GM18951 (cell line): ENCODE results near the gene VENTX.
"Not testable (repeated sequence)": the region's sequence is repeated elsewhere in the genome, so short reads cannot be mapped to it uniquely, and the experiment has no call there.

Experiments used
- POLR2A ChIP-seq: IDR thresholded peaks from 4 replicates; pipeline ENCODE4 v1.6.1; 2011; ENCODE audit warnings: mild to moderate bottlenecking; ENCODE audit not compliant: insufficient read length, insufficient read depth; ENCODE audit errors: extremely low read depth
- in situ Hi-C: fragments of 300-500 bp; cut with MboI; formaldehyde crosslinking; loops from one replicate; pipeline ENCODE4 v1.12.0; 2022; ENCODE audit warnings: low sequenced_read_pairs, mixed read lengths, inconsistent platforms; ENCODE audit not compliant: unreplicated experiment

Gene VENTX

DNA sequence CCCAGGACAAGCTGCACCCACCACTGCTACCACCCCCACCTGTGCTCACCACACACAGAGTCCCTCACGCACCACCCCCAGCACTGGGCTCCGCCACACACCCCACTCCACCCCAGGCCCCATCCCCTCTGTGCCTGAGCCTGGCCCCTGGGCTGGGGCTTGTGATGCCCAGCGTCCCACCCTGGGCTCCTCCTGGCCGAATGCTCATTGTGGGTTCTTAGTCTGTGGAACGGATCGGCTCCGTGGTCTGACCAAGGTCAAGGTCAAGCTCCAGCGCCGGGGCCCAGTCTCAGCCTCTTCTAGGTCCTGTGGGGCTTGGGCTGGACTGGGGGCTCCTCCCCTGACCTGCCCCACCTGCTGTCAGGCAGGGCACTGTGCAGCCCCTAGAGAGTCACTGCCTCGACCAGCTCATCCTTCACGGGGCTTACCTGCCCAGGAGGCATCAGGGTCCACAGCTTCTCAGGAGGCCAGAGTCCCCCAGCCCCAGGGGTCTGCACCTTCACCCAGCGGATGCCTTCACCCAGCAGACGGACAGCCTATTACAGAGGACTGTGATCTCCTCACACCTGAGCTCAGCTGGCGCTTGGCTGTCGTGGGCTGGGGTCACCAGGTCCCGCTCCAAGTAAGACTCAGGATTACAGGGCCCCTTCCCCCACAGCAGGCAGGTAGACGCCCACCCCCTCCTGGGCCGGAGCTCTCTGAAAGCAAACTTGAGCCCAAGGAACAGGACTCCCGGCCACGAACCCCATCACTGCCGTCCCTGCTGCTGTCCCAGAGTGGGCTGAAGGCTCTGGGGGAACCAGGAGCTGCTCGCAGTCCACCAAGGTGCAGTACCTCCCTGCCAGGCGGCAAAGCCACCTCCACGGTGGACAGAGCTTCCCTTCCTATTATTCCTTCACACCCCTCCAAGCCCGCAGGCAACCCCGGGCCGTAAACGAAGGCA is 22.9 kb upstream of the VENTX start:
- no peak for TF ChIP-seq POLR2A
- in situ Hi-C loops, result no loop called here

DNA sequence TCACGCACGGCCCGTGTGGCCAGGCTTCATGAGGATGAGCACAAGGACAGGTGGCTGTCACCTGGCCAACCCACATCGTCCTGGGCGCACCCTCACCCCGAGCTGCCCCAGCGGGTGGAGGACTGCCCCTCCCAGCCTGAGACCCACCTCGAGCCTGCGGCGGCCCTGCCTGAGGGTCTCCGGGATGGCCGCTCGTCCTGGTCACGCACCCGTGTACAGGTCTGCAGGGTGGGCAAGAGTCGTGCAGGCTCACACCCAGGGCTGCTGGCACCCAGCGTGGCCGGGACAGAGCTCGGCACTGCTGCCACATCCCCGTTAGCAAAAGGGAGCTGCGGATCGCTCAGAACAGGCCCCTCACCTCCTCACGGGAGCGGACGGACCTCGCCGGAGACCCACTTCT is 22.1 kb upstream of the VENTX start:
- in situ Hi-C loops, result no loop called here
- no peak for TF ChIP-seq POLR2A

GRCh38 chr10:133216776-133217175 is 20.9 kb upstream of the VENTX start:
- TF ChIP-seq POLR2A, result no peak
- in situ Hi-C loops, result no loop called here

GRCh38 chr10:133217800-133218589 is 19.7 kb upstream of the VENTX start:
- in situ Hi-C loops, result no loop called here
- TF ChIP-seq POLR2A, result no peak

DNA sequence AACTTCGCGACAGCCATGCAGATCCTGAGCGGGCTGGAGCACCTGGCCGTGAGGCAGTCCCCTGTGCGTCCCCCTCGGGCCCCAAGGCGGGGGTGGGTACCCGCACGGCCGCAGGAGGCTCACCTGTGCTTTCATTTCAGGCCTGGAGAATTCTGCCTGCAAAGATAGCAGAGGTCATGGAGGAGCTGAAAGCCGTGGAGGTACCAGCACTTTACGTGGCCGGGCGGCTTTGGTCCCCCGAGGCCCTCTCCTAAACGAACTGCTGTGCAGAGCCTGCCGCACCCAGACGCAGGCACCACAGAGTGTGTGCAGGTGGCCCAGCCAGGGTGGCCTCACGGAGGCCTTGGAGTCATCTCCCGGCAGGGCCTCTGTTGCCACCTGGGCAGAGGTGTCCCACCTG is 18.8 kb upstream of the VENTX start:
- no peak for TF ChIP-seq POLR2A
- in situ Hi-C loops, result no loop called here

- TF ChIP-seq POLR2A, result no peak
- in situ Hi-C loops, result no loop called here
Measured at GRCh38 chr10:133219782-133220181, 17.9 kb upstream of the VENTX start.

DNA sequence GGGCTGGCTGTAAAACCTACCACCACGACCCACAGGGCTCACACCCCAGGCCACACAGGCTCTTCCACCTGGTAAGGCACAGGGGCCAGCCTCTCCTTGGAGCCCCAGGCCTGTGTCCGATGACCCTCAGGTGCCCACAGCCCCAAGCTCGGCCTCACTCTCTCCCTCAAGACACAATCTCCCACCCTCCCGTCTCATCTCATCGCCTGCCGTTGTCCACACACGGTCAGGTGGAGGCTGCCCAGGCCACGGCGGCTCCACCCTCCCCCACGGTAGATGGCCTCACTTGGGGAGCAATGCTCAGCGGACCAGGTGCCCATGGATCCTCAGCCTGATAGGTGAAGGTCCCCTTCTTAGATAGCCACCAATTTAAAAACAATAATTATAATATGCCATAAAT is 16.3 kb upstream of the VENTX start:
- TF ChIP-seq POLR2A, result no peak
- in situ Hi-C loops, result no loop called here

GRCh38 chr10:133221756-133222155 is 15.9 kb upstream of the VENTX start:
- in situ Hi-C loops, result not testable (repeated sequence)

GRCh38 chr10:133224076-133224475 is 13.6 kb upstream of the VENTX start:
- in situ Hi-C loops, result no loop called here
- no peak for TF ChIP-seq POLR2A

DNA sequence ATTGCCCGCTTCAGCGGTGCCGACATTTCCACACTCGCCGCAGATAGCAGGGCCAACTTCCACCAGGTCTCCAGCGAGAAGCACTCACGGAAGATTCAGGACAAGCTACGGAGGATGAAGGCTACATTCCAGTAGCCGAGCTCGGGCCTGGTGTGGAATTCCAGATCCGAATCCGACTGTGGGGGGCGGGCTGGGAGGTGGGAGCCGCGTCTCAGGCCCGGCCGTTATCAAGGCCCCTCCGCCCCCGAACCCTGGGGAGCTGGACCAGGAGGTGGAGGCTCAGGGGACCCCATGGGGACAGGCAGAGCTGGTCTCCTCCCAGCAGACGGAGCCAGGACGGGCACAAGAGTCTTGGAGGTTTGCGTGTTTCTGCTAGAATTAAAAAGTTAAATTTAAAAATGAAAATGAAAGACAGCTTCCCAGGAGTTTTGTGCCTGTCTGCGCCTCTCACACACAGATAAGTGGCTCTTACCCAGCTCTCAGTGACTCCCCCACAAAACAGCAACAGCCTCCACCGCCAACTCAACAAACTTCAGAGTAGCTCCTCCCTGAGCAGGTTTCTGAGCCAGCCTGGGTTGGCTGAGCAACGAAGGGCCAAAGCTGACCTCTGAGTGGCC is 12.8 kb upstream of the VENTX start:
- no peak for TF ChIP-seq POLR2A
- in situ Hi-C loops, result loop anchor here (25.0 kb wide), 1 partner anchor 313 kb away; no protein-coding TSS in a partner anchor

DNA sequence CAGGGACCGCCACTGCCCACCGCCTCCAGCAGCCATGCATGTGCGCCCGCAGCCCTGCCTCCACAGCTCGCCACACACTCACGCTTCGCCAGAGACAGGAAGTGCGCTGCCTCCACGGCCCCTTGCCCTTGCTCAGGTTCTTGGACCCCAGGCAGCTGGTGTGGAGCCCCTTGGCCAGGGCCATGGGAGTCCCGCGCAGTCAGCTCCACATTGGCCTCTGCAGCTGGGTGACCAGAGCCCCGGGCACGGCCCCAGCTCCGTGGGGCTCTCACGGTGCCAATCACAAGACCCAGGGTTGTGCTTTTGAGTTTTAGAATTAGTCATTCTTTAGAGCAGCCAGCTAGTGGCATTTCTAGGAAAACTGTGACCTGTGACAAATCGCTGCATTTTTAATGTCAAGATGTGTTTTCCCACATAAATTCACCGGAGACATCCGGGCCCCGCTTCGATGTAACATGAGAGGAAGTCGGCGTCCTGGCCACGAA is 11.9 kb upstream of the VENTX start:
- in situ Hi-C loops, result loop anchor here (25.0 kb wide), 1 partner anchor 313 kb away; no protein-coding TSS in a partner anchor
- TF ChIP-seq POLR2A, result no peak

DNA sequence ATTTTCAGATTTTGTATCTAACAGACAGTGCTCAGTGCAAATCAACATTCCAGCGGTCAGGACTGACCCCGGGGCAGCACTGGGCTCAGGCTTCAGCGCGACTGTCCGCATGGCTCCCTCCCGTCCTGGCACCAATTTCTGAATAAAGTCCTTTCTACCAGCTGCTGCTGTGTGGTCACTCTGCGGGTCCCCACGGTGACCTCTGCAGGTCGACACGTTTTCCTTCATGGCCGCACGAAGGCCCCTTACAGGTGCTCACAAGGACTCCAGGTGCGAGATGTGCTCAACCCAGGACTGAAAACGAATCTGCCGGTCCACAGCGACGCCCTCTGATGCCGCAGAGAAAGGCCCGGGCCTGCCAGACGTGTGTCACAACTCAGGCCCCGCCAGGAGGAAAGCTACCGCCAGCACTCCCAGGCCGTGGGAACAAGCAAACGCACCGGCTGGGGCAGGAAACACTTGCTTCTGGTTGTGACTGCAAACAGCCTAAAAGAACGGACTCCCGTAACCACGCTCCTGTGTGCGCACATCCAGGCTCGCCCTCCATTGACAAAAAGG is 11.3 kb upstream of the VENTX start:
- no peak for TF ChIP-seq POLR2A
- in situ Hi-C loops, result loop anchor here (25.0 kb wide), 1 partner anchor 314 kb away; no protein-coding TSS in a partner anchor

DNA sequence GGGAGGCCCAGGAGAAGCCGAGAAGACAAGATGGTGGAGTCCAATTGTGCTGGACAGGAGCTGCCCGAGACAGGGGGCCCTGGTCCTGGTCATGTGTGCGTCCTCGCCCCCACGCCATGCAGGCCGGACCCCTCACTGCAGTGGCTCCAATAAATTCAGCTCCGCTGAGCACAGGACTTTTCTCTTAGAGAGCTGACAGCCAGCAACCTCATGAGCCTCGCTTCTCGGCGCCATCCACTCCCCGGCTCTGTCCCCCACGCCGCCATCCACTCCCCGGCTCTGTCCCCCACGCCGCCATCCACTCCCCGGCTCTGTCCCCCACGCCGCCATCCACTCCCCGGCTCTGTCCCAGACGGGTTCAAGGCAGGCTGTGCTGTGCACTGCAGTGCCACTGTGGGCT is 10.4 kb upstream of the VENTX start:
- in situ Hi-C loops, result loop anchor here (25.0 kb wide), 1 partner anchor 315 kb away; no protein-coding TSS in a partner anchor
- TF ChIP-seq POLR2A, result no peak
